NT2/D1 (cell line): ENCODE results near the gene ORM1.
"Not testable (repeated sequence)": the region's sequence is repeated elsewhere in the genome, so short reads cannot be mapped to it uniquely, and the experiment has no call there.

Source experiments
- SUZ12 ChIP-seq: IDR thresholded peaks from 2 replicates; pipeline ENCODE4 v1.6.1; 2011; ENCODE audit not compliant: insufficient read length, insufficient read depth; ENCODE audit errors: extremely low read depth
- YY1 ChIP-seq: IDR thresholded peaks from 2 replicates; pipeline ENCODE4 v1.6.1; 2011; ENCODE audit not compliant: insufficient read length, insufficient read depth
- ZNF274 ChIP-seq: IDR thresholded peaks from 2 replicates; pipeline ENCODE4 v1.6.1; 2011; ENCODE audit warnings: mild to moderate bottlenecking, low read depth, low read length

GRCh38 chr9:114328937-114329624 lies 6.2 kb downstream of the ORM1 start:
- not testable (repeated sequence) for TF ChIP-seq YY1, ZNF274, SUZ12
